ENCODE results near the gene EREG.
"Not testable (repeated sequence)": the region's sequence is repeated elsewhere in the genome, so short reads cannot be mapped to it uniquely, and the experiment has no call there.

Gene EREG

DNA sequence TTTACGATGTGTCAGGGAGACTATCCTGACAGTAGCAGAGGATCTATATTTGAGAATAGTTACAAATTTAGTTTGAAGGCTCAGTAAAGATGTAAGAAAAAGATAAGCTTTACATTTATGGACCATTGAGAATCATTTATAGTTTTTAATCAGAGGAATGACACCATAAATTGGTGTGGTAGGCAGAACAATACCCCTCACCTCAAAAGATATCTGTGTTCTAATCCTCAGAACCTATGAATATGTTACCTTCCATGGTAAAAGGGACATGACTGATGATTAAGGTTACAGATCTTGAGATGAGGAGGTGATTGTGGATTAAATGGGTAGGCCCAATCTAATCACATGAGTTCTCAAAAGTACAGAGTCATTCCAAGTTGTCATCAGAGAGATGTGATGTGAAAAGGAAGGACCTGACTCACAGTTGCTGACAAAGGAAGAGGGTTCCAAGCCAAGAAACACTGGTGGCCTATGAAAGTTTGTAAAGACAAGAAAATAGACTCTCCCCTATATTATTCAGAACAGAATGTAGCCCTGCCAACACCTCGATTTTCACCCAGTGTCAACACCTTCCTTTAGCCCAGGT, 27.0 kb downstream of the EREG start:
- no peak for DNase-seq

DNA sequence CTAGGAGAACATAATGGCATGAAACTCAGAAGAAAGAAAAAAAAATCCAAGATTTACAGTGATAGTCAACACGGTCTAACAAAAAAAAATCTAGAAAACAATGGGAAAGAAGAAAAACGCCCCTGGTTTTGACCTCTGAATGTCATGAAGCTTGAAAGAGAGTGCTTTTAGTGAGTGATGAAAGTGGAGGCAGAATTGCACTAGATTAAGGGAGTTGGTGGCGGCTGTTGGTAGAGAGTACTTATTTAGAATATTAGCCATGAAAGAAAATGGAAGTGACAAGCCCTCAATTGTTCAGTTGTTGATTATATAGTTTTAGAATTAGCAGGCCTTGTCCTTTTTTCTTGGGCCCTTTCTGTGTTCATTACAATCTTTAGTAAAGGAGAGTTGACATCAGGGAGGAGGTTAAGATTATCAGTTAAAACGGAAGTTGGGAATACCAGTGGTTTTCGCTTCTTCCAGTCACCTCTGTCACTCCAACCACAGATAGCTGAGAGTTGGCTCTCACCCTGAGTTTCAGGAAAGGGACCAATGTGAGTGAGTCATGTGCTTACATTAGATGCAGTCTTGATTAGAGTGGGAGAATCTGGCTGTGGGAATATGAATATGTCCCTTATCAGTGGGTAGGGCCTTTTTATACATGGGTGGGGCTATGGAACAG, 29.7 kb downstream of the EREG start:
- DNase-seq: no peak

- no peak for DNase-seq
Measured at GRCh38 chr4:74395633-74396032, 30.7 kb downstream of the EREG start.

GRCh38 chr4:74397748-74398426, 32.9 kb downstream of the EREG start:
- no peak for DNase-seq

GRCh38 chr4:74398894-74399589, 34.1 kb downstream of the EREG start:
- not testable (repeated sequence) for DNase-seq

- DNase-seq: no peak
Measured at GRCh38 chr4:74400395-74400794, 35.5 kb downstream of the EREG start.

GRCh38 chr4:74402692-74403456, 37.9 kb downstream of the EREG start:
- DNase-seq: no peak

GRCh38 chr4:74407891-74408290, 42.9 kb downstream of the EREG start:
- no peak for DNase-seq

DNA sequence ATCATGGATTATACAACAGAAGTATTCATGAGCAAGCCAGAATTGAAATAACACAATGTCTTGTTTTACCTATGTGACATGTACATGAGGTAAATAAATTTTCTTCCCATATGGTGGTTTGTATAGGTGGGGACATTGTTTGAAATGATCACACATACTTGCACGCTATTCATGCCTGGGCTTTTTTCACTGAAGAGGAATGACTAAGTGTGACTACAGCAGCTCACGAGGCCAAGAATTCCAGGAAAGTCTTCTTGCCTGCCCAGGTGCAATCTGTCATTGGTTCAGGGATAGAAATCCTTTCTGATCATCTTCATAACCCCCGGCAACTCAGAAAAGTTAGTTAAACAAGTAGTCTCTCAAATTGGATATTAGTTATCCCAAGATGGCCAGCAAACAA, 43.7 kb downstream of the EREG start:
- no peak for DNase-seq

DNA sequence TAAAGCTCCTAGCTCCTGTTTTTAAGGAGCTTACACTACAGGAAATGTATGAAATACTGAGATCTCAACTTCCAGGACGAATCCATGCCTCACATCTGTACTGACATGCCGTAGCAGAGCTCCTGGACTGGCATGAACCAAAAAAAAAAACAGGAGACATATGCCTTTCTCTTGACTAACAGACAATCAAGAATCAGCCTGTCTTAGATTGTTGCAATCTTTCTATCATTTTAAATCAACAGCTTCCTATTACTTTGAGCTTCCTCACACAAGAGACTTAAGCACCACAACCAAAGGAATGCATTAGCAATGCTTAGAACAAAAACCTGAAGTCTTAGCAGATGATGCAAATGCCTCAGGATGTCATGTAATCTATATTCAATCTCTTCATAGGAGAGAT, 45.3 kb downstream of the EREG start:
- no peak for DNase-seq

- no peak for DNase-seq
Measured at GRCh38 chr4:74412225-74412624, 47.3 kb downstream of the EREG start.

DNA sequence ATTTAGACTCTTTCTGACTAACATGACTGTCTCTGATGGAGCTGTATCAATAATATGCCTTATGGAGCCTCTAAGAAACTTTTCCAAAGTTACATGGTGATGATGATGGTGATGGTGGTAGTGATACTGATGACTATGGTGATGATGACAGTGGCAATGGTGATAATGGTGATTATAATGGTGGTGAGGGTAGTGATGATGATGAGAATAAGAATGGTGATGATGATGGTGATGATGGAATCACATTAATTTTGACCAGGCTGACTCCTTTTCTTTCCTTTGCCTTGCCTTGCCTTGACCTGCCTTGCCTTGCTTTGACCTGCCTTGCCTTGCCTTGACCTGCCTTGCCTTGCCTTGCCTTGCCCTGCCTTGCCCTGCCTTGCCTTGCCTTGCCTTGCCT, 48.3 kb downstream of the EREG start:
- no peak for DNase-seq

- DNase-seq: no peak
Measured at GRCh38 chr4:74414149-74414809, 49.3 kb downstream of the EREG start.

DNA sequence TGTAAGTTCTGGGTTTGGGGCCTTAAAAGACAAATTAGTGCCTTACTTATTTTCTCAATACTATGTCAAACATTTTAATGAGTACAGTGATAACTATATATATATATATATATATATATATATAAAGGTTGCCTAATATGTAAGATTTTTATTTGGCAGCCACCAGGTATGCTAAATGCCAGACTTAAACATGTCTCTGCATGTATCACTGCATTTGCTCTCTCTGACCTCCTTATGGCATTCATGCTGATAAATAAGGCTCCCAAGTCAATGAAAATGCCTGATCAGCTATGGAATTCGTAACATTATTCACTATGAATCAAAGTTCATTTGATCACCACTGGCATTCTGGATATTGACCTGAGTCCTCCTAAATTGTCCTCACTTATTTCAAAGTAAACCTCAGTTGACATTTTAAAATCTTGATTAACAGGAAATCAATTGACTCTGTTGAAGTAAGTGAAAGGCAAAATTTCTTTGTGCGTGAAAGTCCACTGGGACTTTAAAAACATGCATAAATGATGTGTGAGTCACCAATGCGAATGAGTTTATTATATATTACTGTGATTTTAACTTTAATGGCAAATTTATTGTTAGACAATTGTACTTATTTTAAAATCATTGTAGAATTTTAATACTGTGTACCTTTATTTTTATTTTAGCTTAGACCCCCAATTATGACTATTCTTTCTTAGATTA, 50.8 kb downstream of the EREG start:
- no peak for DNase-seq

DNA sequence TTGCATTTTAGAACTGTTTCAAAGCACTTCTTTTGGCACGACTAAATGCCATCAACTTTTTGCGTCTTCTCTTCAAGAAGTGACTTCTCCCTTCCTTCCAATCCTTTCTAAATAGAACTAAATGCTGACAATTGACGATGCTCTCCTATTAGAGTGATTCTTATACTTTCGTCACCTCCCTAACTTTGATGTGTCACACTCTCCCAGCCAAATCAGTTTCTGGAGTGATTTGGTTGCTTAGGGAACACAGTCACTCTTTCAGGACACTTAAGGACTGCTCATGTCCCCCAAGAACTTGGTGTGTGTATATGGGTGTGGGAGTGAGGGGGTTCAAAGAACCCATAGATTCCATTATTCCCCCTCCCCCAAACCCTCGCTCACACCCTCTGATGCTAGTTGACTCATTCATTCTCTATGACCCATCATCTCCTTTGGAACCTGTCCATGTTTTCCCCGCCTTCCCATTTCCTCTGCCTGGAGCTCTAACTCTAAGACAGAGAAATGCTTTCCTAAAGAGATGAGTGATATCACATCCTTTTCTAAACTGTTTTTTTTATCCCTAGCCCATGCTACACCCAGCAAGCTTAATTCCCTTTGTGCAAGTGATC, 53.2 kb downstream of the EREG start:
- DNase-seq: no peak

- DNase-seq: no peak
Measured at GRCh38 chr4:74420863-74421262, 55.9 kb downstream of the EREG start.

GRCh38 chr4:74423104-74423503, 58.2 kb downstream of the EREG start:
- DNase-seq: no peak

GRCh38 chr4:74424111-74424510, 59.2 kb downstream of the EREG start:
- DNase-seq: no peak

- DNase-seq: no peak
Measured at GRCh38 chr4:74426101-74426500, 61.2 kb downstream of the EREG start.

DNA sequence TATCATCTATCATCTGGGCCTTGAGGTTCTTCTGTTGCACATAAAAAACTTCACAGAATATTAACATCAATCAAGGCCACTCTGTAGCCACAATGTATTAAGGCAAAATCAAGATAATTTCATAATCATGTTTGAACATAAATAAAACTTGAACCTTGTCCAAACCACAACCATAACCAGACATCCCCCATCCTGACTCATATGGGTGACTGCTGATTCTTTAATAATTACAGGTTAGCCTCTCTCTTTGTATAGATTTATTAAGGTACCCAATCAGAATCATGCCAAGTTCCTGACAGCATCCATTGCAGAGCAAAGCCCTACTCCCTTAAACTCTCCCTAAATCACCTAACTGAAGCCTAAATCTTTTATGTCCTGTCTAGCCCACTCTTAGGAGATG, 63.3 kb downstream of the EREG start:
- no peak for DNase-seq

GRCh38 chr4:74431113-74431826, 66.3 kb downstream of the EREG start:
- no peak for DNase-seq

All from NCI-H2171 treated with DMSO at 0.1 percent for 48 hours (cell line).